NCI-H146 (cell line): ENCODE results near the gene IL36A.

Experiments
- DNase-seq: peaks from one replicate; lab custom pipeline; 2025; lab: John Stamatoyannopoulos, UW

Gene IL36A

DNA sequence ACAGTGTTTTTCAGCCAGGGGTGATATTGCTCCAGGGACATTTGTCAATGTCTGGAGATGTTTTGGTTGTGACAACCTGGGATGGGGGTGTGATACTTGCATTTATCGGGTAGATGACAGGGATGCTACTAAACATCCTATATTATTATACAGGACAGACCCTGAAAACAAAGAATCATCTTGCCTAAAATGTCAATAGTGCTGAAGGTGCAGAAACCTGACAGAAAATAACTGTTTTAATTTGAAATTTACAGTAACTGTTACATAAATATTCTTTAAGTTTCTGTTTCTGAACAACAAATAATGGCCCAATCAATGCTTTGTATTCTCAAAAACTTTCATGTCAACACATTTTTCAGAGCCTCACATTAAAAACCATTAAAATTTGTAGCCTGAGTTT, 2.0 kb downstream of the IL36A start:
- no peak for DNase-seq

DNA sequence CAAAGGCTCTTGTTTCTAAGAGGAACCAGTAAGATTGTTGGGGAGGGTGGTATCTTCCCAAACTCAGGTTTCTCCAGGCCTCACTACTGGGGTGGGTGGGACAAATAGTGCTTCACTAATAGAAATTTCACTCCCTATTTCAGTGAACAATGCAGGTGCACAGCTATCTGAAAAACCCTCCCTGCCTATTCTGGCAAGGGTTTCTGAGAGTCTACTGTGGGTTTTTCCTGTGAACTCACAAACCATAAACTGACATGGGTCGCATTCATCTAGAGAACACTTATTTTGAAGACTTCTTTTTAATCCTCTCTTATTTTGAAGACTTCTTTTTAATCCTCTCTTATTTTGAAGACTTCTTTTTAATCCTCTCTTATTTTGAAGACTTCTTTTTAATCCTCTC, 4.4 kb downstream of the IL36A start:
- DNase-seq, result no peak

DNA sequence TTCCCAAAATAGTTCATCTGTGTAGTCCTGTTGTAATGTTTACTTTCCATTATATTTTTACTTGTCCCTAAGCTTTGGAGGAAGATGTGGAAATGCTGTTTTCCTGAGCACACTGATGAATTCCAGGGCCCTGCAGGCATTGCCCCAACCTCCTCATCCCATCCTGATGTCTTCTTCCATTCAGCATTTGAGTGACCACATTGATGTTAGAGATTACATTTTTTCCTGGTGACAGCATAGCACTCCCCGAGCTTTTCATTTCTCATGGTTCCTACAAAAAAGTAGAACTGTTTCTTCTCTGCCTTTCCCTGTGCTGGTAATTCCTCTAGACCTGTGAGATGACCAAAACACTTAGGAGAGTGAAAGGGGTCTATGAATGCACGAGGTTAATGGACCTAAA, 4.8 kb downstream of the IL36A start:
- no peak for DNase-seq

DNA sequence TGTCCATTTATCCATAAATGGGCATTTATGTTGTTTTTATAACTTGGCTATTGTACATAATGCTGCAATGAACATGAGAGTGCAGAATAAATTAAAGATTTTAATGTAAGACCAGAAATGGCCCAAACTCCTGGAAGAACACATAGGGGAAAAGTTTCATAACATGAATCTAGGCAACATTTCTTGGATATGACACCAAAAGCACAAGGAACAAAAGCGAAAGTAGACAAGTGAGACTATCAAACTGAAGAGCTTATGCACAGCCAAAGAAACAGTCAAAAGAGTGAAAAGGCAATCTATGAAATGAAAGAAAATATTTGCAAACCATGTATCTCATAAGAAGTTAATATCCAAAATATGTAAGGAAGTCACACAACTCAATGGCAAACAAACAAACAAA, 5.8 kb downstream of the IL36A start:
- DNase-seq, result no peak

DNA sequence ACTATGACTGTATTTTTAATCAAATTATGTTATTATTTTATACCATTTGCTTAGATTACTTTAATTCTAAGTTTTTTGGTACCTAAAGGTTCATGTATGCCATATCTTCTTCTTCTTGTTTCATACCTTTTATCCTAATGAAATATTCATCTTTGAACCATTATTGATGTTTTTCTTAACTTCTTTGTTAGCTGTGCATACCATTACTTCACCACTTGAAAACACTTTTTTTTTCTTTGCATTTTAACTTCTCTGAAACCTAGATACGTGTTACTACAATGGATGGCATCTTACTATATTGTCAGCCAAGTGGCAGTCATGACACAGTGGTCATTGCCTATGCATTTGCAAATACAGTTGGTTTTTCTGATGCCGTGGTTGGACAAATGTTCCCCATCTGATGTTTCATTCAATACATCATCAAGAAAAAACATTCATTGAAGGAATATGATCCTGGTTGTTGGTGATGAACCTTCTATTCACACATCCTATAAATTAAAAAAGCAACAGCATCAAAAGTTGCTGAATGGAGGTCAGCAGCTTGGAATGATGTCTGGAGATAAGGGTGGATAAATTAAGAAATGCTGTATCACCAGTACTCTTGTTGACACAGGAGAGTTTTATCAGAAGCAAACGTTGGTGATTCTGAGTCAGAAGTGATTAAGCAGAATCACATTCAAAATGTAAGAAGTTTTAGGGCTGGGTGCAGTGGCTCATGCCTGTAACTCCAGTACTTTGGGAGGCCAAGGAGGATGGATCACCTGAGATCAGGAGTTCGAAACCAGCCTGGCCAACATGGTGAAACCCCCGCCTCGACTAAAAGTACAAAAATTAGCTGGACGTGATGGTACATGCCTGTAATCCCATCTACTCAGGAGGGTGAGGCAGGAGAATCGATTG, 7.4 kb downstream of the IL36A start:
- no peak for DNase-seq

DNA sequence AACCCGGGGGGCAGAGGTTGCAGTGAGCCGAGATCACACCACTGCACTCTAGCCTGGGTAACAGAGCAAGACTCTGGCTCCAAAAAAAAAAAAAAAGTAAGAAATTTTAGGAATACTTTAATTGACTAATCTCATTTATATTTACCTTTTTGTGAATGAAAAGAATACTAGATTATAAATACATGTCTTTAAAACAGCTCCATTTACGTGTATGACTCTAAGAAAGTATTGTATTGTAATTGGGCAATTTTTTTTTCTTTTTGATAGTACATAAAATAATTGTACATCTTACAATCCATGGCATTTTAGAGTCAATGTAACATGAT, 8.0 kb downstream of the IL36A start:
- no peak for DNase-seq

DNA sequence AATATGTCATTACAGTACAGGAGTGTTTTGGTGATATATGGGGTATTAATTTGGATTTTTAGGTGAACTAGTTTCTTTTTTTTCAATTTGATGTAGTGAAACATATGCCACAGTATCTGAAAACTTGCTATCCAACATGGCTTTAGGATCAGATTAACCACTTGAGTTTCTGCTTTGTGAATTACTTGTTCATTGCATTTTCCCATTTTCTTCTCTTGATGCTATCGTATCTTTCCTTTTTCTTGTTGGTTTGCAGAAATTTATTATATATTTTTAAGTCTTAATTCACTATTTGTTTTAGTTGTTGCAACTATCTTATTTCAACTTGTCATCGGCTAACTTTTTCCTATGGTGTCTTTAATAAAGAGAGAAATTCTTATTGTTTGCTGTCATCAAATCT, 8.8 kb downstream of the IL36A start:
- DNase-seq, result no peak

DNA sequence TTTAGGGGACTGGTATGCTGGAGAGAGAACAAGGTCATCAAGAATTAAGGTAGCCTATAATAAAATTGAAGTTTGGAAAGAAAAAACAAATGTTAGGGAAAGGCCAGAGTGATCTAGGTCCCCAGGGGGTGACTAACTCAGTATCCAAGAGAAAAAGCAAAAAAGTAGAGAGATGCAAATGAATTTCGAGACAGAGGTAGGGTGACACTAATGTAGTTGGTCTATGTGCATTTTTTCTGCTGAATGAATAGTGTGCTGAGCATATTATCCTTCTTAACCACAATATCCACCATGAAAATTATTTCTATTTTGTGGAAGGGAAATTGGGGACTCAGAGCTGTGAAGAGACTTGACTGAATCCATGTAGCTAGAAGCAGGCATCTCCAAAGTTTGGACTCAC, 9.8 kb downstream of the IL36A start:
- no peak for DNase-seq

DNA sequence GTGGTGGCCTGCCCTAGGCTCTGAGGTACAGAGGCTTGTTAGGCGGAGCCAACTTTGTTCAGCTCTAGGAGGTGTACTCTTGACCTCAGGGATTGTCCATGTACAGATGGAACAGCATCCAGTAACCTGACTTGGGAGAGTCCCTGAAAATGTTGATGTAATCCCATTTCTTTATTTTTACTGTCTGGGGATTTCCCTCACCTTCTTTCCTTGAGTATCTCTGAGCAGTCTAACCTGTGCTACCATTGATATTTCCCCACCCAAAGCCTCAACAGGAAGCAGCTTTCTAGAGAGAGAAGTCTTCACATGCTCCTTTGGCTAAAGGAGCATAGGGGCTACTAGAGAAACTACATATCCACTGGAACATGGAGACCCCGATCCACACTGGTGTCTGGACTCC, 10.4 kb downstream of the IL36A start:
- no peak for DNase-seq

DNA sequence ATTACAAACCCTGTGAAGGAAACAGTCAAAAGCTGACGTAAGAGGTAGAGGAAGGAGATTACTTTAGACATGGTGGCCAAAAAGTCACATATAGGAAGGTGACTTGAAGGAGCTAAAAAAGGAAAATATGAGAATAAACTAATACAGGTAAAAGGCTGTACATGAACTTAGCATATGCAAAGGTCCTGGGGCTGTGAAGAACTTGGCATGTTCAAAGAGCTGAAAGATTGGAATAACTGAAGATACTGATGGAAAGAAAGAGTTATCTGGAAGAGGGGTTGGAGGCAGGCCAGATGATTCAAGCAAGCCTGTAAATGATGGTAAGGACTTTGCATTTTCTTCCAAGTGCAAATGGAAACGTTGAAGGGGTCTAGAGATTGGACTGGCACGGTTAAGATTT, 13.2 kb downstream of the IL36A start:
- DNase-seq, result no peak

DNA sequence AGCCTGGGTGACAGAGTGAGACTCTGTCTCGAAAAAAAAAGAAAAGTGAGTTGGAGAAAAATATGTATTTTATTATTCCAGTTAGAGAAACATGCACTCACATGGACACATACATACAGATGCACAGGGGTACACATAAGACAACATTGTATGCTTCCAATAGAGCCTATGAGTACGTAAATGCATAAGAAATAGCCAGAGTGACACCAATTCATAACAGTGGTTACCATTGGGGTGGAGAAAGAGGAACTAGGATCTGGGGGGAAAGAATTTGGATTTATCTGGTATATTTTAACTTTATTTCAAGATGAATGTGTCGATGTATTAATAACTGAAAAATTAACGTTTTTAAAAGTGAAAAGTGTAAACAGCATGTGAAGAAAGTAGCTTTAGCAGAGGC, 16.1 kb downstream of the IL36A start:
- DNase-seq, result no peak

DNA sequence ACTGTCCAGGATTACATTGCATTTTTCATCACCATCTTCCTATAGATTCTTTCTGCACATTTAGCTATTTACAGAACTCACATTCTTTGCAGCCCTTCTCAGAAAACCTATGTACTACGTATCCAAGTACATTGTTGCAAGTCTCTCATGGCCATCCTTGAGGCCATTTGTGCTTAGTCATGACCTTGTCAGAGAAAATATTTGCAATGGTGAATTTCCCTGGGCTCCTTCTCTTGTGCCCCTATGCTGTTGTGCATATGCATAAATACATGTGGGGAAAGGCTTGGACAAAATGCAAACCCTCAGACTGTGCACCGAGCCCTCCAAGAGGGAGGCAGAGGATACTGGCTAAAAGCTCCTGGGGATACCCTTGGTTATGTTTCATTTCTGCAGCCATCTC, 19.5 kb downstream of the IL36A start:
- no peak for DNase-seq

DNA sequence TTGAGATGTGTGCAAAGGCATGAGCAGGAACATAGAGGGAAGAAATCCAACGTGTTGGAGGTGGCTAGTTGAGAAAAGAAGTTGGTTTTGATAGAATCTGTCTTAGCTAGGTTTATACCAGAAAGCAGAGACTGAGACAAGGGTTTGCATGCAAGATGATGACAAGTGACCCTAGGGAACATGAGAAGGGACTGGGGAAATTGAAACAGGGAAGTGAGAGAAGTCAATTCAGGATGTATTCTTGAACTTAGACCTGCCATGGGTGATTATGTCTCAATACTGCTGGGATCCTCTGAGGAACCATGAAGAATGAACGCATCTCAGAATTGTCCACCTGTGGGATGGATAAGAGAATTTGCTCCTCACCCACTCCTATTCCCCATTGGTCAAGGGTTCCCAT, 20.5 kb downstream of the IL36A start:
- DNase-seq, result no peak

DNA sequence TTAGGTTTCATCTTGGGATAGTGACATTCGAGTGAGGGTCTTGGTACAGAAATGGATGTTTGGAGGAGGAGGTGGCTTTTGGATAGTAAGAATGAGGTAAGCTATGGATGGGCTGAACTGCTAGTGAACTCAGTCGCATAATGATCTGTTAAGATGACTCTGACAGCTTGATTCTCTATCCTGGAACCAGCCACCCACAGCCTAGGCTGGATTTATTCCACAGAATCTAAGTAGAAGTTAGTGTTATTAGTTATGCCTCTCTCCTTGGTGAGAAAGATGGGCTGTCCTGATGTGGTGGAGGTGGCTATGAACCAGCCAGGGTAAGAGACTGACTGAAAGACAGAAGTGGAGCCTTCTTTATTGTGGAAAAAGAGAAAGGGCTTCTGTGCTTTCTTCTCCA, 22.4 kb downstream of the IL36A start:
- no peak for DNase-seq

DNA sequence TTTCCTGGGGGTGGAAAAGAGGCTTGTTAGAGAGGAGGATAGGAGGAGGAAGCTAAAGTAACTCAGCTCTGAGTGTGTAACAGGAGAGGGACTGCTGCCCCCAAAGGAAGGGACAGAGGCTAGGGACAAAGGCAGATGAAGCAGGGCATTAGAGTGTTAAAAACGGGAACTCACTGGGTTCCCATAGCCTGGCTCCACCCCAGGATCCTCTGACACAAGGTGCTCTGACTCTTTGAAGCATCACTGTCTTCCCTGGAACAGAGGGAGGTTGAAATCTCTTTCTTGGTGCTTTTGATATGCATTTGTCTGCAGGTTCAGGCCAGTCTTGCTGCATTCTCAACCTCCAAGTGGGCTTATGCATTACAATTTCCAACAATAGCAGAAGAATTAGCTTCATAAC, 22.9 kb downstream of the IL36A start:
- no peak for DNase-seq

DNA sequence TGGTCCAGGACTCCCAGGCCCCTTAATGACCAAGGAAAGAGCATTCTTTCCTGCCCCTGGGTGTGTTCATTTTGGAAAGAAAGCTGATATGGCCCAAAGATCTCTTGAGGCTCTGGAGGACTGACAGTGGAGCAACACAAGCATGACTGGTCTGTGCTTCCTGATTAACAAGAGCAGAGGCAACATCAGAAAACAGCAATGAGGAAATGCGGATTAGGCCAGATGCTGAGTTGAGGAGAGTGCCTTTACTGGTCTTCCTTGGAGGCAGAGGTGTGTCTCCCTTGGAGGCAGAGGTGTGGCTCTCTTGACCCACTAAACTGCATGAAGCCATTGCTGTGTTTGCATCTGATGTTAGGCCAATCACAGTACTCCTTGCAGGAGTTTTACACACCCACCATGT, 27.5 kb downstream of the IL36A start:
- DNase-seq, result no peak

DNA sequence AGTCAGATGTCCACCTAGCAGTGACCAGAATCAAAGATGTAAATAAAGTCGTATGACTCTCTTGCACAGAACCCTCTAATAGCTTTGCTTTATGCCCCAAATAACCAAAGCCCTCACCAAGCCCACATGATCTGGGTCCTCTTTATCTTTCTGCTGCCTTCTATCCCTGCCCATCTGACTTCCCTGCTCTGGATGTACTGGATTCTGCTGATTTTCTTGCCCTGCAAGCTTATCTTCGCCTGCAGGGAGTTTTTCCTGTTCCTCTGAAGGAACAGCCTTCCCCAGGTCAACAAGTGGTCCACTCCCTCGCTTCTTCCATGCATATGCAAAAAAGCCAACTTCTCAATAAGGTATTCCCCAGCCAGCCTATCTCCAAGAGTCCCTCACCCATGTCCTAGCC, 28.8 kb downstream of the IL36A start:
- no peak for DNase-seq

DNA sequence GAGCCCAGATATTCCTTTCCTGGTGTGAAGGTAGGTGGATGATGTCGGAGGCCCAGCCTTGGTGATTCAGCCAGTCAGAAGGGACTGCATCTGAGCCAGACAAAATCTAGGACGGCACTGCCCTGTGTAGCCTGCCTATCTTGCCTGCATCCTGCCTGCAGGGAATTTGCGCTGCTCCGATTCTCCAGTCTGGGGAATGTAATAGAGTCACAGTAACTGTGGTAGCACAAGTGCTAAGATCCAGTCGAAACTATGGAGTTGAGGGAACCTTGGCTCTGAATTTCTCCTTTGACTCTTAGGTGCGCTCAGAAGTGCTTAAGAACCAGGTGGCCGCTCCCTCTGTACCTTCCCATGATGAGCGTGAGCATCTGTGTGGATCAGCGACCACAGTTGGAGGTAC, 31.5 kb downstream of the IL36A start:
- DNase-seq, result no peak

DNA sequence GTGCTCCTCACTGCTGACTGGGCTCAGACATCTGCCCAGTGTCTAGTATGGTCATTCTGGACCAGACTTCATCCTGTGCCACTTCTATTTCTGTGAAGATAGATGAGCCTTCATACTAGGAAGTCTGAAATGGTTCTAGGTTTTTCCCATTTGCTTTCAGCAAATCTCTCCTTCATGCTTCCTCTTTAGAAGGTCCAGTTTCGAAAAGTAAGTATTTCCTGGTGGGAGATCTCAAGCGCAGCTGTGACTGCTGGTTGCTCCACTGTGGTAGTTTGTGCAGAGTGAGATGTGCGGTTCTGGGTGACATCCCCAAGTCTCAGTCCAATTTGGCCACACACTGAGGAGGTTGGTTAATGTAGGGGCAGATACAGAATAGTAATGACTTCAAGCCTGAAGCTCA, 33.0 kb downstream of the IL36A start:
- DNase-seq, result no peak

DNA sequence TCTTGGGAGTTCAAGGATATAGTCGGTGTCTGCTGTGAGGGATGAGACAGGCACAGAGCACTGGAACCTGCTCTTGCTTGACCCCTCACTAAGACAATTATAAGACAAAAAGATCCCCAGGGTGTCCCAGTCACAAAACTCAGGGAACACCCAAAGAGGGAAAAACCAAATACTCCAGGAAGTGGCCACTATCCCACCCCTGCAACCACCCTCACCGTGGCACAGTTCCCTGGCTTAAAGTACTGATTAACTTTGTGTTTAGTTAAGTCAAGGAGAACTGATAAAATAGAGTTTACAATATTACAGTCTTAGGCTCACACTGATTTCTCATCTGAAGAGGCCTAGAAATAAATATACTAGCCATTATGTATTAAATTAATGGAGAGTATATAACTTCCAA, 33.9 kb downstream of the IL36A start:
- DNase-seq, result no peak

DNA sequence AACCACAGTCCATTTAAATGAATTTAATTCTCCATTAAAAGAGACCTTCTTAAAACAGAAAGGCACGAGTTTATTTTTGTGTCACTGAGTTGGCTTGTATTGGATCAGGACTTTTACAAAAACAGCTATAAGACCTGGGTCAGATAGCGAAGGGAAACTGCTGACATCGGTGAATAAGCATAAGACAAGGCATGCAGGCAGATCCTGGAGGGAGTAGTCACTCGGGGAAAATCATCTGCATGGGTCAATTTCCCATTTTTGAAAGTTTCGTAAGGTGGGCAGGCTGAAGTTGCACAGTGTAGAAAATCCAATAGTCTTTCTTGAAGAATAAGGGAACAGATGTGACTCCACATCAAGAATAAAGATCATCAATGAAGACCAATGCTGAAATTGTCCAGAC, 34.5 kb downstream of the IL36A start:
- no peak for DNase-seq

DNA sequence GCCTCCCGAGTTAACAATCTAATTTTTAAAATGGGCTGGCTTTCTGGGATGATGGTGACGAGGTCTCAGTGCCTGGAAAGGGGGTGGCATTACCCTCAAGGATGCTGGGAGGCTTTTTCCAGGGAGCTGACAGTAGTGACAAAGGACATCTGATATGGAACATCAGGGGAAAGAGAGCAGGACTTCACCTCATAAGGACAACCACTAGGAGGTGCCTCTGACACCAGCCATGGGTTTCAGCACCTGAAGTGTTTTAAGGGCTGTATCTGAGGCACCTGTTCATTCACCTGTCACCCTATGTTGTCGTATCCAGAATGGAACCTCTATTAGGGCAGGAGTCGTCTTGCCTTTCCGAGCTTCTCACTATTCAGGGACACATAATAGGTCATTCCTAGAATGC, 36.6 kb downstream of the IL36A start:
- no peak for DNase-seq

DNA sequence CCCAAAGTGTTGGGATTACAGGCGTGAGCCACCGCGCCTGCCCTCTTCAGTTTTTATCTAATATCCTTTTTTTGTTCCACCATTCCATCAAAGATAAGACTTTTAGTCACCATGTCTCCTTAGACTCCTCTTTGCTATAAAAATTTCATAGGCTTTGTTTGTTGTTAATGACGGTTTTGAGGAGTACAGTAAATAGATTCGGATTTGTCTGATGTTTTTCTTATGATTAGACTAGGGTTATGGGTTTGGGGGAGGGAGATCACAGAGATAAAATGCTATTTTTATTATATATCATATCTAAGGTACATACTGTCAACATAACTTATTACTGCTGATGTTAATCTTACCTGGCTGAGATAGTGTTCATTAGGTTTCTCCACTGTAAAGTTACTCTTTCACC, 41.2 kb downstream of the IL36A start:
- DNase-seq, result no peak
